Measurements from ENCODE around the gene MVK.

MVK gene

GRCh38 chr12:109561711-109562030 lies 11.9 kb upstream of the MVK start:
- DNase-seq (ENCODE audit: low read depth in 1 of 2, low spot score in 1 of 2), result no peak
- in situ Hi-C loops (cut with HindIII; ENCODE audit: low pct_unique_long_range_greater_than_20kb, low sequenced_read_pairs), result no loop called here
- TF ChIP-seq JUND (IDR thresholded peaks at IDR 0.05; ENCODE audit: low read depth), result no peak

GRCh38 chr12:109562871-109563270 lies 10.7 kb upstream of the MVK start:
- in situ Hi-C loops (cut with HindIII; ENCODE audit: low pct_unique_long_range_greater_than_20kb, low sequenced_read_pairs), result no loop called here
- TF ChIP-seq JUND (IDR thresholded peaks at IDR 0.05; ENCODE audit: low read depth), result no peak
- DNase-seq (ENCODE audit: low read depth in 1 of 2, low spot score in 1 of 2), result no peak

DNA sequence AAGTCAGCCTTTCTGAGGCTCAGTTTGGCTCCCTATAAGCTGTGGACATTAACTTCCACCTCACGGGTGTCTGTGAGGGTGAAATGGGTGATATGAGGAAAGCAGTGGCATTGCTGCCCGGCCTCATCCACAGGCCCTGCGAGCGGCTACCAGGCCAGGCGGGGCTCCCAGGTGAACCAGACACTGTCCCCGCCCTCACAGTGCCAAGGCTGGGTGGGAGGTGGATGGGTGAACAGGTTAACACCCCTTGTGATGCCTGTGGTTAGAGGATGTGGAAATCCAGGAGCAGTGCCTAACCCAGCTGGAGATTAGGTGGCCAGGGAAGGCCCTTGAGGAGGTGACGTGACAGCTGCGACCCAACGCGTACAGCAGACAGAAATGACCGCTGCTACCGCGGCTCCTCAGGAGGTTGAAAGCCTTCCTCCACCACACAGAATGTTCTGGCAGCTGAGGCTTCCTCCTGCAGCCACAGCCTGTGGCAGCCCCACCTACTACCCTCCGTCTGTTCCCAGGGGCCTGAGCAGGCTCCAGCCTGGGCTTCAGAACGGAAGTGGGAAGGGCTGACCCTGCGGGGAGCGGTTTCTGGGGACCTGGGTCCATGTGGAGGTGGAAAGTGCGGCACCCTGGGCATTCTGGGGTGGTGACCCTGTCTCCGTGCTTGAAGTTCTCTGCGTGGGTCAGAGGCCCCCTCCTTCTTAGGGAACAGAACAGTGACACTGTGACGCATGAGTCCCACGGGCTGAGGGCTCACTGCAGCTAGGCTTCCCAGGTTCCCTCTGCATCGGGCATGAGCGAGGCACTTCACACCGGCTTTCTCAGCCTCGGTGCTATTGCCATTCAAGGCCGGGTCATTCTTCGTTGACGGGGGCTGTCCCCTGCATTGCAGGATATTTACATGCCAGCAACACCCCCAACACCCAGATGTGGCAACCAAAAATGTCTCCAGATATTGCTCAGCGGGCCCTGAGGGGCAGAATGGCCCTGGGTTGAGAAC lies 10.0 kb upstream of the MVK start:
- DNase-seq (ENCODE audit: low read depth in 1 of 2, low spot score in 1 of 2), result no peak
- TF ChIP-seq JUND (IDR thresholded peaks at IDR 0.05; ENCODE audit: low read depth), result no peak
- in situ Hi-C loops (cut with HindIII; ENCODE audit: low pct_unique_long_range_greater_than_20kb, low sequenced_read_pairs), result no loop called here

DNA sequence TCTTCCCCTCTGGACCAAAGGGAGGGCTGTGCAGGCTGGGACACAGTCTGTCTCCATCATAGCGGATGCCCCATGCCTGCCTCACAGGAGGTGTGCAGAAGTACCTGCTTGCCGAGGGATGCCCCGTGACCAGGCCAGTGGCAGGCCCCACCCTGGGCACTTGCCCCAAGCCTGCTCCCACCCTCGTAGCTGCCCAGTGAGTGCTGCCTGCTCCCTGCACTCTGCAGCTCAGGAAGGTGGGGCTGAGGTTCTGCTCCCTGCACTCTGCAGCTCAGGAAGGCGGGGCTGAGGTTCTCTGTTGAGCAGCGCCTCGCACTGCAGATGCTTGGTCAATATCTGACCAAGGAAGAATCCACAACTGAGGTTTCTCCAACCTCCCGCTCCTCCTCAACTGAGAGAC lies 7.2 kb upstream of the MVK start:
- TF ChIP-seq JUND (IDR thresholded peaks at IDR 0.05; ENCODE audit: low read depth), result no peak
- in situ Hi-C loops (cut with HindIII; ENCODE audit: low pct_unique_long_range_greater_than_20kb, low sequenced_read_pairs), result no loop called here
- DNase-seq (ENCODE audit: low read depth in 1 of 2, low spot score in 1 of 2), result no peak

DNA sequence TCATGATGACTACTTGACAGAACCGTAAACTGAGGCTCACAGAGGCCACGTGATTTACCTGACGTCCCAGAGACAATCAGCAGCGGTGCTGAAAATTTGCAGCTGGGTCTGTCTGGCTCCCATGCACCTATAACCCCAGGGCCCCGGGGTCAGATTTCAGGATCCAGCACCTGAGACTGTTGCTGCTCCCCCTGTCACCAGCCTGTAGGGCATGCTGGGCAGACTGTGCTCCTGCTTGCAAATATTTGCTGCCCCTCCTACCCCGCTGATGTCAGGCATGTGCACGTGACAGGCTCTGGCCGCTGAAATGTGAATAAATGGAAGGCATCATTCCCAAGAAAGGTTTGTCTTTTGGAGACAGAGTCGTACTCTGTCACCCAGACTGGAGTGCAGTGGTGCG lies 6.3 kb upstream of the MVK start:
- no peak for TF ChIP-seq JUND (IDR thresholded peaks at IDR 0.05; ENCODE audit: low read depth)
- in situ Hi-C loops (cut with HindIII; ENCODE audit: low pct_unique_long_range_greater_than_20kb, low sequenced_read_pairs), result no loop called here
- no peak for DNase-seq (ENCODE audit: low read depth in 1 of 2, low spot score in 1 of 2)

GRCh38 chr12:109567967-109568366 lies 5.6 kb upstream of the MVK start:
- no peak for TF ChIP-seq JUND (IDR thresholded peaks at IDR 0.05; ENCODE audit: low read depth)
- in situ Hi-C loops (cut with HindIII; ENCODE audit: low pct_unique_long_range_greater_than_20kb, low sequenced_read_pairs), result no loop called here
- DNase-seq (ENCODE audit: low read depth in 1 of 2, low spot score in 1 of 2), result no peak

DNA sequence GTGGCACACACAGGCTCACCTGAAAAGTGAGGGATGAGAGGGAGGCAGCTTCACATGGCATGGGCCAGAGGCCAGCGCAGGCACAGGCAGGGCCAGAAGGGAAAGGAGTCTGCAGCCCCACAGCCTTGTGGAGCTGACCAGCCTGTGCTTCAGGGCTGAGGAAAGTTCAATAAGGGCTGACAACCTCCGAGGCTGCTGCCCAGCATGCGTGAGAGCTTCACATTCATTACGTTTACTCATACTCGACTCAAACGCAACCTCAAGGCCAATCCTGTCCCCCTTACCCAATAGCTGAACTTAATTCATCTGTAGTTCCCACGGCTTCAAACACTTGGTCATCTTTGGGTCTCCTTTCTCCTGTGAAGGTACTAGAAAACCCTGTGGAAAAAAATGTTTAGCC lies 5.1 kb upstream of the MVK start:
- in situ Hi-C loops (cut with HindIII; ENCODE audit: low pct_unique_long_range_greater_than_20kb, low sequenced_read_pairs), result no loop called here
- no peak for DNase-seq (ENCODE audit: low read depth in 1 of 2, low spot score in 1 of 2)
- no peak for TF ChIP-seq JUND (IDR thresholded peaks at IDR 0.05; ENCODE audit: low read depth)

GRCh38 chr12:109571773-109572505 lies 1.7 kb upstream of the MVK start:
- in situ Hi-C loops (cut with HindIII; ENCODE audit: low pct_unique_long_range_greater_than_20kb, low sequenced_read_pairs), result no loop called here

DNA sequence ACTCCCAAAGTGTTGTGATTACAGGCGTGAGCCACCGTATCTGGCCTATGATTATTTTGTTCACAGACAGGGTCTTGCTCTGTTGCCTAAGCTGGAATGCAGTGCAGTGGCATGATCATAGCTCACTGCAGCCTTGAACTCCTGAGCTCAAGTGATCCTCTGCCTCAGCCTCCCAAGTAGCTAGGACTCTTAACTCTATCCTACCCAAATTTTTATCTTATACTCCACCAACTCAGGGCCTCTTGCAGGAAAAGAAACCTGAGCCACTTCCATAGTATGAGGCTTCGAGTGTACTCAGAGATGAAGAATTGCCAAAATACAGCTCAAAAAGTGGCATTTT lies 1.1 kb upstream of the MVK start:
- no peak for TF ChIP-seq JUND (IDR thresholded peaks at IDR 0.05; ENCODE audit: low read depth)
- in situ Hi-C loops (cut with HindIII; ENCODE audit: low pct_unique_long_range_greater_than_20kb, low sequenced_read_pairs), result no loop called here
- no peak for DNase-seq (ENCODE audit: low read depth in 1 of 2, low spot score in 1 of 2)

More at GRCh38 chr12:109571773-109572505, 1.7 kb upstream of the MVK start:
- DNase-seq (ENCODE audit: low read depth in 1 of 2, low spot score in 1 of 2), result no peak
- TF ChIP-seq JUND (IDR thresholded peaks at IDR 0.05; ENCODE audit: low read depth), result no peak

GRCh38 chr12:109573914-109574244 lies 285 bp downstream of the MVK start:
- DNase-seq (ENCODE audit: low read depth in 1 of 2, low spot score in 1 of 2), result no peak
- in situ Hi-C loops (cut with HindIII; ENCODE audit: low pct_unique_long_range_greater_than_20kb, low sequenced_read_pairs), result no loop called here
- TF ChIP-seq JUND (IDR thresholded peaks at IDR 0.05; ENCODE audit: low read depth), result no peak

- in situ Hi-C loops (cut with HindIII; ENCODE audit: low pct_unique_long_range_greater_than_20kb, low sequenced_read_pairs), result no loop called here
- TF ChIP-seq JUND (IDR thresholded peaks at IDR 0.05; ENCODE audit: low read depth), result no peak
Measured at GRCh38 chr12:109575683-109576082, 2.1 kb downstream of the MVK start.

DNA sequence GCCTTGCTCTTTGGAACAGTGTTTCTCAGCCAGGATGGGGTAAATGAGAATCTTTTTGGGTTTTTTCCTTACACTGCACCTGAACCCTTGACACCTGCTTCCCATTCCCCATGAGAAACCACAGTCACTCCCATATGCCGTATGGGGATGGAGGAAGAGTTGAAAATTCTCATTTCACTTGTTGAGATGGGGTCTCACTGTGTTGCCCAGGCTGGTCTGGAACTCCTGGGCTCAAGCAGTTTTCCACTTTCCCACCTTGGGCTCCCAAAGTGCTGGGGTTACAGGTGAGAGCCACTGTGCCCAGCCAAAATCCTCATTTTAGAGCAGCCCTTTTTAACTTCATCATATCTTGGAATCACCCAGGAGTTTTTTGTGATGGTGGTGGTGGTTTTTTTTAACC lies 3.7 kb downstream of the MVK start:
- no peak for TF ChIP-seq JUND (IDR thresholded peaks at IDR 0.05; ENCODE audit: low read depth)
- in situ Hi-C loops (cut with HindIII; ENCODE audit: low pct_unique_long_range_greater_than_20kb, low sequenced_read_pairs), result no loop called here
- no peak for DNase-seq (ENCODE audit: low read depth in 1 of 2, low spot score in 1 of 2)

More at GRCh38 chr12:109575683-109576082, 2.1 kb downstream of the MVK start:
- DNase-seq (ENCODE audit: low read depth in 1 of 2, low spot score in 1 of 2), result no peak

GRCh38 chr12:109578330-109578927 lies 4.8 kb downstream of the MVK start:
- no peak for DNase-seq (ENCODE audit: low read depth in 1 of 2, low spot score in 1 of 2)
- in situ Hi-C loops (cut with HindIII; ENCODE audit: low pct_unique_long_range_greater_than_20kb, low sequenced_read_pairs), result no loop called here
- no peak for TF ChIP-seq JUND (IDR thresholded peaks at IDR 0.05; ENCODE audit: low read depth)
